NCI-H2107 (cell line): Measurements from ENCODE around the gene ROBO4.

Source experiments
- DNase-seq: peaks from one replicate; lab custom pipeline; 2025; lab: John Stamatoyannopoulos, UW

The ROBO4 gene

GRCh38 chr11:124918950-124919349 is 21.3 kb upstream of the ROBO4 start, which contains the start of gene HEPN1:
TSS of gene HEPN1 (plus strand) at chr11:124919250.
- no peak for DNase-seq

- no peak for DNase-seq
These were observed 19.5 kb upstream of the ROBO4 start for GRCh38 chr11:124917115-124917637.

GRCh38 chr11:124916370-124916710 is 18.7 kb upstream of the ROBO4 start:
- no peak for DNase-seq

GRCh38 chr11:124915541-124916369 is 18.1 kb upstream of the ROBO4 start:
- DNase-seq, result no peak

- DNase-seq, result no peak
These were observed 5.0 kb upstream of the ROBO4 start for GRCh38 chr11:124902616-124903015.

GRCh38 chr11:124900464-124900863 is 2.8 kb upstream of the ROBO4 start:
- no peak for DNase-seq

- no peak for DNase-seq
These were observed 1.9 kb upstream of the ROBO4 start for GRCh38 chr11:124899383-124900145.

- DNase-seq, result no peak
These were observed 1.0 kb upstream of the ROBO4 start for GRCh38 chr11:124898711-124899110.

- DNase-seq, result no peak
These were observed 607 bp upstream of the ROBO4 start for GRCh38 chr11:124898263-124898680.

- no peak for DNase-seq
These were observed 759 bp downstream of the ROBO4 start for GRCh38 chr11:124896821-124897391.

- no peak for DNase-seq
These were observed 1.5 kb downstream of the ROBO4 start for GRCh38 chr11:124896071-124896750.

GRCh38 chr11:124895471-124895971 is 2.1 kb downstream of the ROBO4 start:
- DNase-seq, result no peak

- DNase-seq, result no peak
These were observed 2.8 kb downstream of the ROBO4 start for GRCh38 chr11:124894606-124895430.

GRCh38 chr11:124893781-124894401 is 3.8 kb downstream of the ROBO4 start:
- DNase-seq, result no peak

GRCh38 chr11:124892750-124893454 is 4.8 kb downstream of the ROBO4 start:
- DNase-seq, result no peak

GRCh38 chr11:124892146-124892545 is 5.5 kb downstream of the ROBO4 start:
- DNase-seq, result no peak

- no peak for DNase-seq
These were observed 6.2 kb downstream of the ROBO4 start for GRCh38 chr11:124891373-124891861.

GRCh38 chr11:124890683-124891372 is 6.8 kb downstream of the ROBO4 start:
- DNase-seq, result no peak

GRCh38 chr11:124890151-124890550 is 7.5 kb downstream of the ROBO4 start:
- no peak for DNase-seq
